ENCODE data around the gene GSKIP.

- TF ChIP-seq CTCF (IDR thresholded peaks at IDR 0.05): no peak
- no peak for TF ChIP-seq POLR2A (IDR thresholded peaks at IDR 0.05)
Measured at GRCh38 chr14:96421236-96421635, 57.9 kb downstream of the GSKIP start.

Data from uterus (tissue), 2 donors.